OCI-LY1 (cell line): ENCODE results near the gene OR52B4.
"Not testable (repeated sequence)": the region's sequence is repeated elsewhere in the genome, so short reads cannot be mapped to it uniquely, and the experiment has no call there.

Source experiments
- EZH2 ChIP-seq: fragments of 200-600 bp; sonication (generic), shearing (Covaris generic); IDR thresholded peaks from 2 replicates; pipeline ENCODE4 v1.8.0; 2017; ENCODE audit warnings: borderline replicate concordance, mixed run types, mild to moderate bottlenecking, antibody characterized with exemption, low read length, moderate library complexity, mixed read lengths
- TF ChIP-seq, protein P1 (sequence below): fragments of 200-600 bp; sonication (generic), shearing (Covaris generic); IDR thresholded peaks from 2 replicates; pipeline ENCODE4 v1.5.1; 2017; ENCODE audit warnings: mild to moderate bottlenecking, antibody characterized with exemption, low read length, moderate library complexity, mixed read lengths

DNA sequence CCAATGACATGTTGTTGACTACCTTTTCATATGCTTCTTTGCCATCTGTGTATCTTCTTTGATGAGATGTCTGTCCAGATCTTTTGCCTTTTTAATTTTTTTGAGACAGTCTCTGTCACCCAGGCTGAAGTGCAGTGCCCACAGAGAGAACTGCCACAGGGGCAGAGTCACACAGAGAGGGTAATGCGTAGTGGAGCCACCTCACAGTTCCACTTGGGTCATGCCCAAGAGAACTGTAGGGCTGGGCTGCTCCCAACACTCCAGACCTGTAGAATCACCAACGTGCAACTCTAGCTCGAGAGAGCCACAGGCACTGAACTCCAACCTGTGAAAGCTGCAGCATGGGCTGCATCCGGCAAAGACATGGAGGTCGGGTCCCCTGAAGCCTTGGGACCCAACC is 20.0 kb downstream of the OR52B4 start:
- TF ChIP-seq, protein P1, sequence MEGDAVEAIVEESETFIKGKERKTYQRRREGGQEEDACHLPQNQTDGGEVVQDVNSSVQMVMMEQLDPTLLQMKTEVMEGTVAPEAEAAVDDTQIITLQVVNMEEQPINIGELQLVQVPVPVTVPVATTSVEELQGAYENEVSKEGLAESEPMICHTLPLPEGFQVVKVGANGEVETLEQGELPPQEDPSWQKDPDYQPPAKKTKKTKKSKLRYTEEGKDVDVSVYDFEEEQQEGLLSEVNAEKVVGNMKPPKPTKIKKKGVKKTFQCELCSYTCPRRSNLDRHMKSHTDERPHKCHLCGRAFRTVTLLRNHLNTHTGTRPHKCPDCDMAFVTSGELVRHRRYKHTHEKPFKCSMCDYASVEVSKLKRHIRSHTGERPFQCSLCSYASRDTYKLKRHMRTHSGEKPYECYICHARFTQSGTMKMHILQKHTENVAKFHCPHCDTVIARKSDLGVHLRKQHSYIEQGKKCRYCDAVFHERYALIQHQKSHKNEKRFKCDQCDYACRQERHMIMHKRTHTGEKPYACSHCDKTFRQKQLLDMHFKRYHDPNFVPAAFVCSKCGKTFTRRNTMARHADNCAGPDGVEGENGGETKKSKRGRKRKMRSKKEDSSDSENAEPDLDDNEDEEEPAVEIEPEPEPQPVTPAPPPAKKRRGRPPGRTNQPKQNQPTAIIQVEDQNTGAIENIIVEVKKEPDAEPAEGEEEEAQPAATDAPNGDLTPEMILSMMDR, result not testable (repeated sequence)
- not testable (repeated sequence) for TF ChIP-seq EZH2
